Endothelial cell of hepatic sinusoid (primary cell): Measurements from ENCODE around the gene CDIP1.

Experiments used
- in situ Hi-C: cut with HindIII; loops from 2 replicates; pipeline ENCODE4 v1.10.0; 2017; ENCODE audit warnings: low sequenced_read_pairs

The CDIP1 gene

DNA sequence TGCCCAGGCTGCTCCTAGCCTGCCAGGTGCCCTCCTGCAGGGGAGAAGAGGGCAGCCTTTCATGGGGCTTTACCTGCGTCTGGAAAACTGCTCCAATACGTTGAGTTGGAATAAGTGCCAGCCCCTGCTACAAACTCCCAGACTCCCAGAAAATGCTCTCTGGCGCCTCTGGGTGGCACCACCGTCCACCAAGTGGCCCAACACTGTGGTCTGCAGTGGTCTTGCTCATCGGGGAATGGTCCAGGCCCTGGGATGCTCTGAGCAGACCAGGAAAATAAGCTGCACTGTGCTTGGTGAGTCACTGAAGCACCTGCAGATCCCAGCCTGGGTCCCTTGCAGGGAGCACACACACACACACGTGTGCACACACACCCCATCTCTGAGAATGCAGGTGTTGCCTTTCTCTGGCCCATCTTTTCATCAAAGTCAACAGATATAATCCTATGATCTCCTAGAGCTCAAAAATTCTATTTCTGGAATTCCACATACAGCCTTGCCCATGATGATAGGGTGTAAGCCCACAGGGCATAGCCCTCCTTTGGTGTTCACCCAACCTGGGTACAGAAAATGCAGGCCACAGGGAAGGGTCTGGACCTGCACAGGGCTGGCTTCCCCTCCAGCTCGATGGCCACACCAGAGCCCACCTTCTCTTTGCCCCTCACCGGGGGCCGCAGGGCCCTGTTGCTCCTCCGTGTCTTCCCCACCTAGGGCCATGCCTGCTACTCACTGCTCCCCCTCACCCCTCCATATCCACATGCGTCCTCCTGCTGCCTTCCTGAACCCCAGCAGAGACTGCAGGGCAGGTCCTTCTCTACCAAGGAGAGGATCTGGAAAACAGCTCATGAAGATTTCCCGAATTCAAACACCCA, 20.5 kb downstream of the CDIP1 start:
- in situ Hi-C loops: no loop called here

DNA sequence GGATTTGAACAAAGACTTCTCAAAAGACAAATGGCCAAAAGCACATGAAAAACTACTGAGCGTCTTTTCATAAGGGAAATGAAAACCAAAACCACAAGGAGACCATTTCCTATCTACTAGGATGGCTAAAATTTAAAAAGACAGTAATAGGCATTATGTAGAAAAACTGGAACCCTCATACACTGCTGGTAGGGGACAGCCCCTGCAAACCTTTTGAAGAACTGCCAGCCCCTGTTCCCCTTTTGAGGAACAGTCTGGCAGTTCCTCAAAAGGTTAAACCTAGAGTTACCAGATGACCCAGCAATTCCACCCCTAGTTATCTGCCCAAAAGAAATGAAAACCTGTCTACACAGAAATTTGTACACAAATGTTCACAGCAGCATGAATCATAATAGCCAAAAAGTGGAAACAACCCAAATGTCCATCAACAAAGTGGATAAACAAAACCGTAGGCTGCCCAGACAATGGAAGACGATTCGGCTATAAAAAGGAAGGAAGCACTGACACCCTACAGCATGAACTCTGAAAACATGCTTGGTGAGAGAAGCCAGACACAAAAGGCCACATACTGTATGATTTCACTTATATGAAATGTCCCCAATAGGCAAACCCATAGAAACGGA, 22.9 kb downstream of the CDIP1 start:
- in situ Hi-C loops: no loop called here

DNA sequence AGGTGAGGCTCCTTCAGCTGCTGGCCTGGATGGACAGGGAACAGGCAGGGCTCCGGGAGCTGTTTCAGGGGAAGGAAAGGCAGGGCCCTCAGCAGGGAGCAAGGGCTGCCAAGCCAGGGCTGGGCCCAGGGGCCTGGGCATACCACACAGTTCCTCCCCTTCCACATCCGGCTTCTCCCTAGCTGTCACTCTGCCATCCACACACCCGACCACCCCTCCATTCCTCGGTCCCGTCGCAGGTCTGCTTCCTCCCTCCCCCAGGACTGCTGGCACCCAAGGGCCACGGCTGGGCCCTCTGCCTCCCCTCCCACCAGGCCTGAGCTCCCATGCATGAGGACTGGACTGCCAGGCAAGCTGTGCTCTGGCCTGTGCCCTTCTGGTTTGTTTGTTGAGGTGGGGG, 24.0 kb downstream of the CDIP1 start:
- in situ Hi-C loops: no loop called here

DNA sequence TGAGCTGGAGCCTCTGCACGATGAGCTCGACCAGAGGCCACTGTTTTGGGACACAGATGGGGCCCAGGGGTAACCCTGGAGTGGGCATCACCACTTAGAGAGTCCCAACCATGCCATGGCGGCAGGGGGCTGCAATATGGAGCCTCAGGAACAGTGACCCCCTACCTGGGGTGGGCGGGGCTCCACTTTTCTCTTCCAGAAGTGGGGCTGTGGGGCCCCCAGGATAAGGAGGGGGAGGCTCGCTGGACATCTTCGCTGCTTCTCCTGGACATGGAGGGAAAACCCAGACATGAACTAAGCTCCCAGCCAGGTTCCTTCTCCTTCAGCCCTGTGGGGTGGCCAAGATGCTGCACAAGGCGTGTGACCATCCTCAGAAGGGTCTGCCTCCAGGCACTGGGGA, 24.7 kb downstream of the CDIP1 start:
- in situ Hi-C loops: no loop called here

DNA sequence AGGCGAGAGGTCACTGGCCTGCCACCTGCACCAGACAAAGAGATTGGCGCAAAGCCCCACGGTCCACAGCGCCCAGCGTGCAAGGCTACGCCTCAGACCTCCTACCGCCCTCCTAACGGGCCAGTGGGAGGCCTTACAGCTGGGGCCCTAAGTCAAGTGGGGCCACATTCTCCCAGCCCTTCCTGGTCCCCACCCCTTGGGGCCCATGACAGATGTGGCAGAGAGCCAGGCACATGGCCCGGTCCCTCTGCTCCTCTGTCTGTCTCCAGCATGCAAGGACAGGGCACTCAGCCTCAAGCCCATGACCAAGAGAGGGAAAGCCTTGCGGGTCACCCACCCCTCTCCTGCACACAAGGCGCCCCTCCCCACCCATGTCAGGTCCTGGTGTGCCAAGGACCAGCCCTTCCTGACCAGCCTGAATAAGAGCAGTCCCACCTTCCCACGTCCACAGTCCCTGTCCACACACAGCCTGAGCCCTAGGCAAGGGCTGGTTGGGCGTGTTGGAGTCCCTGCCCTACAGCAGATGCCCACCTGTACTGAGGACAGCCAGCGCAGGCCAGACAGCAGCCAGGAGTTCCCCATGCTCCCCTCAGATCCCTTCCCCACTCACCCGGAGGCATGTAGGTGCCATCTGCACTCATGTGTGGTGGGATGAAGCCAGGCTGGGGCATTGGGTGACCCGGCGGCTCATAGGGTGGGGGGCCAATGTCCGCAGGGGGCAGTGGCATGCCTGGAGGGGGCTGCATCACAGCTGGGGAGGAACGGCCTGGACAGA, 25.3 kb downstream of the CDIP1 start:
- in situ Hi-C loops: no loop called here

DNA sequence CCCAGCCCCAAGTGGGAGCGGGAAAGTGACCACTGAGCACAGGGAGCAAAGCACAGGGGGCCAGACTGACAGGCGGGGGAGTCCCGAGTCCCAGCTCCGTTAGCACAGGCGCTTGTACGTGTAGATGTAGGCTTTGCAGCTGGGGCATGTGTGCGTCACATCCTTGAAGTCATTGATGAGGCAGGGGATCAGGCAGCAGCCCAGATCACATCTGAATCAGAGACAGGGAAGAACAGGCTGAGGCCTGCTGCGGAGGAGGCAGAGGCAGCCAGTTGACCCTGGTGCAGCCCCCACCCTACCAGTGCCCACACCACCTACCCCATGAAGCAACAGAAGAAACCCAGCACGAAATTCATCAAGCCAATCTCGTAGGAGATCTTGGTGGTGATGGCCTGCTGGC, 26.1 kb downstream of the CDIP1 start:
- in situ Hi-C loops: no loop called here

DNA sequence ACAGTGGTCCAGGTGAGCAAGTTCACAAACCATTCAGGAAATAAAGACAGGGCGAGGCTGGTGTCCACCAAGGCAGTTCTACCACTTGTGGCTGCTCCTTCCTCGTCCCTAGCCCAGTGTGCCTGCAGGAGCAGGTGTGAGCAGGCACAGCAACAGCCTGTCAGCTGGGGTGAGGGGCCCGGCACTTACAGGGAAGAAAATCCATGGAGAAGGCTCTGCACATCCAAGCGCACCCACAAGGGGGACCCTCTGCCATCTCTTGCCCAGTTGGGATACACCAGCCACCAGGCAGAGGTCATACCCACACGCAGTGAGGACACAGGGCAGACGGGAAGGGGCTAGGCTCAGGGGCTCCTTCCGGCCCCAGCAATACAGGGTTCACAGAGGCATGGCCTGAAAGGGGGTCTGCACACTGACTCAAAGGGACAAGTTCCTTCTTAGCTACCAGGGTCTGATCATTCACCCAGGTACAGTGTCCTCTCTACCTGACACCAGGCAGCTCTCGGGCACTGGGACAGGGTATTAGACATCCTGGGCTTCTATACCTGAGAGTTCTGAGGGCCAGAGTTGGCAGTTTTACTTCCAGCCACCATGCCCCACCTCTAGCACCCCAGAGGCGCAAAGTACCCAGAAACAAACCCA, 27.0 kb downstream of the CDIP1 start:
- in situ Hi-C loops: no loop called here

DNA sequence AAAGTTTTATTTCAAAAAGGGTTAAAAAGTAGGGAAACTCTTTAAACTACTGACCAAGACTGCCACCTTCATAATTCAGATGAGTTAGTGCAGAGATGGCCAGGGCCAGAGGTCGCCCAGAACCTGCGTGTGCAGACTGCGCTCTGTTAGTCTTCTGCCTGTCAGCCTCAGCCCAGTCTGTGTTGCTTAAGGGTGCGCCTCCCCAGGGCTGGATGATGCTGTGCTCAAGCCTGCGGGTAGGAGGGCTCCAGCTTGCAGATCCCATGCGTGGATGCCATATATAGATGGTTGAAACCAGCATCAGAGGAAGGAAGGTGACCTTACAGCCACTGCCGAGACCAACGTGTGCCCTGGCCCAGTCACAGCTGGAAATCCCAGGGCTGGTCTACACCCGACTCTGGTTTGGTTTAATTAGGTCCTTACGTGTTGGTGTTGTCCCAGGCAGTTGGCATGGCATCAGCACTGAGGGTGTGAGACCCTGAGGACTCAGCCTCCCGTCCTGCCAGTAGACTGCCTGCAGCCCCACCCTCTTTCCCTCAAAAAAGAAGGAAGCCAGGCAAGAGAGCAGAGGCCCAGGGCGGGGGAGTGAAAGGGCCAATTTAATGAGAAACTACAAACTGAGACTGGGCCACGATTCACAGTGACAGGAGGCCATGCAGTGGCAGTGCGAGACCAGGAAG, 27.7 kb downstream of the CDIP1 start:
- in situ Hi-C loops: no loop called here

DNA sequence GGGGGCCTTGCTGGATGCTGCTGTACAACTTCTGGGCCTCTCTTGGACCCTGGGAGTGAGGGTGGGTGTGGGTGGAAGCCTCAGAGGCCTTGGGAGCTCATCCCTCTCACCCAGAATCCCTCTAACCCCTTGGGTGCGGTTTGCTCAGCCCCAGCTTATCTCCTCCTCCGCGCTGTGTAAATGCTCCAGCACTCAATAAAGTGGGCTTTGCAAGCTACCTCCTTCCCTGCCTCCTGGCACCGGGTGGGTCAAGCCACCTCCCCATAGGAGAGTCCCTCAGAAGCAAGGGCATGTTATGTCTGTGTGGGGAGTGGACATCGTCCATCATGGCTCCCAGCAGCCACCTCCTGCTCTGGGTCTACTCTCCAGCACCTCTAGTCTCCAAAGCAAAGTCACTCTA, 28.4 kb downstream of the CDIP1 start:
- in situ Hi-C loops: no loop called here

DNA sequence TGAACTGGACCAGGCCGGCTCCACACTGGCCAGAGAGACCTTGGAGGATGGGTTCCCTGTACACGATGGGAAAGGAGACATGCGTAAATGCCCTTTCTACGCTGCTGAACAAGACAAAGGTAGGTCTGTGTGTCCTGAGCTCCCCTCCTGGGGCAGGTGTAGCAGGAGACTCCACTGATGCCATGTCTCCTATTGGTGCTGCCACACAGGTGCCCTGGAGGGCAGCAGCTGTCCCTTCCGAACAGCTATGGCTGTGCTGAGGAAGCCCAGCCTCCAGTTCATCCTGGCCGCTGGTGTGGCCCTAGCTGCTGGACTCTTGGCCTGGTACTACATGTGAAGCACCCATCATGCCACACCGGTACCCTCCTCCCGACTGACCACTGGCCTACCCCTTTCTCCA, 29.2 kb downstream of the CDIP1 start:
- in situ Hi-C loops: loop anchor here (5.0 kb wide), 1 partner anchor 63 kb away; no protein-coding TSS in a partner anchor

DNA sequence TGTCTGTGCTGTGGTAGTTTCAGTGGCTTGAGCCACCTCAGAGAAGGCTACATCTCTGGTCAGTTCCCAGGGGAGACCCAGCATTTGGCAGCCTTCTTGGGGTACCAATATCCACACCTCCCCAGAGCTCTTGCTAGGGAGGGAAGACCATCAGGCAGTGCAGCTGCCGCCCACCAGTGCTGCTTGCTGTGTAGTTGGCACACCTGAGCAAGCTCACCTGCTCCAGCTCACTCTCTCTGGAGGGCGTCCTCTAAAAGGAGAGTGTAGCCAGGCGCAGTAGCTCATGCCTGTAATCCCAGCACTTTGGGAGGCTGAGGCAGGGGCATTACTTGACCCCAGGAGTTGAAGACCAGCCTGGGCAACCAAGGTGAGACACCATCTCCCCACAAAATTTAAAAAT, 29.8 kb downstream of the CDIP1 start:
- in situ Hi-C loops: loop anchor here (5.0 kb wide), 1 partner anchor 63 kb away; no protein-coding TSS in a partner anchor

DNA sequence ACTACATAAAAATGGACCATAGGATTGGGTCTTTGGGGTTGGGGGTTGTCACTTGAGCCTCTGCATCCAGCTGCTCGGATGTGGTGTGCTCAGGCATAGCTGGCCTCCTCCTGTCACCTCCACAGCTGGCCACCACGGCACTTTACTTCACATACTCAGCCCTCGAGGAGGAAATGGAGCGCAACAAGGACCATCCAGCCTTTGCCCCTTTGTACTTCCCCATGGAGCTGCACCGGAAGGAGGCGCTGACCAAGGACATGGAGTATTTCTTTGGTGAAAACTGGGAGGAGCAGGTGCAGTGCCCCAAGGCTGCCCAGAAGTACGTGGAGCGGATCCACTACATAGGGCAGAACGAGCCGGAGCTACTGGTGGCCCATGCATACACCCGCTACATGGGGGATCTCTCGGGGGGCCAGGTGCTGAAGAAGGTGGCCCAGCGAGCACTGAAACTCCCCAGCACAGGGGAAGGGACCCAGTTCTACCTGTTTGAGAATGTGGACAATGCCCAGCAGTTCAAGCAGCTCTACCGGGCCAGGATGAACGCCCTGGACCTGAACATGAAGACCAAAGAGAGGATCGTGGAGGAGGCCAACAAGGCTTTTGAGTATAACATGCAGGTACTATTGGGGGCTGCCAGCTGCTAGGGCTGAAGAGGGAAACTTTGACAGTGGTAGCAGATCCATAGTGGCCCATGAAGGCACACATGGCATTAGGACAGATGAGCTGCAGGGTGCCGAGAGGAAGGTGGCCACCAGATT, 30.8 kb downstream of the CDIP1 start:
- in situ Hi-C loops: loop anchor here (5.0 kb wide), 1 partner anchor 65 kb away; no protein-coding TSS in a partner anchor

DNA sequence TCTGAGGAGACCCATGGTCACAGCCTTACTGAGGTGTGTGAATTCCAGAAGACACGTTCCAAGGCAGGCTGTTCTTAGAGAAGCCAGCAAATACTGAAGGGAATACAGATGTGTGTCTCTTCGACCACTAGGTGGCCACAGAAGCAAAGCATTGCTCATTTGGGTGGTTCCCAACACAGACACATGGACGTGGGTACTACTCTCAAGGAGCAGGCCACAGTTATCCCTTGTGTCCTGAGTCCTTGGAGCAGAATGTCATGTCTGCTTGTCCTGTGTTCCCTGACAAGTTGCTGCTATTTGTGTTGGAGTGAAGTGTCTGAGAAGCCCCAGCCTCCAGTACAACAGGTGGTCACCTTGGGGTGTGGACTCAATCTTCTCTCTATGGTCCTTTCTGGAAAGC, 32.1 kb downstream of the CDIP1 start:
- in situ Hi-C loops: loop anchor here (5.0 kb wide), 1 partner anchor 66 kb away; no protein-coding TSS in a partner anchor

DNA sequence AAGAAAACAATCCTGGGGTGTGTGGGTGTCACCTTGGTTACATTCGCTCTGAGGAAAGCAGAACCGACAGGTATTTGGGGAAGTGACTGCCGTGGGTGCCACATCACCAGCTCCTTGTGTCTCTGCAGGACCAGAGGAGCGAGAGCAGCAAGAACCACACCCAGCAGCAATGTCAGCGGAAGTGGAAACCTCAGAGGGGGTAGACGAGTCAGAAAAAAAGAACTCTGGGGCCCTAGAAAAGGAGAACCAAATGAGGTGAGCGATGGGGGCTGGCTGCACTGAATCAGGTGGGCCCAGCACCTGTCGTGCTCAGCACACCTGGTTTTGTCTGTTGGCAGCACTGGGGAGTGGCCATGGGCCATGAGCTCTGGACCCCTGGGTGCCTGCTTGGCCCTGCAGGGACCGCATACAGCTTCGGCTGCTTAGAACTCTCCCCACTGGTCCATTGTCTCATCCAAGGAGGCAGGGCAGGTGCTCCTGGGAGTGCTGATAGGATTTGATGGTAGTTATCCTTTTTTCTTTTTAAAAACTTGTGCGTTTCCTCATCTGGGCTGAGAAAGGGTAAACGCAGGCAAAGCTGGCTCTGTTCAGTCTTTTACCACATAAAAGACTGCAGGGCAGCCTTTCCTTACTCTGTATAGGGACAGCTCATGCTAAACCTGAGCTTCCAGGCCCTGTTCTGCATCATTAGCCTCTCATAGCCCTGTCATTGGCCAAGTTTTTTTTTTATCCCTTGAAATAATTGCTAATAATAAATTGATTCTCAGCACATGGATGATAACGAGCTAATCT, 33.0 kb downstream of the CDIP1 start:
- in situ Hi-C loops: loop anchor here (5.0 kb wide), 1 partner anchor 67 kb away; no protein-coding TSS in a partner anchor

DNA sequence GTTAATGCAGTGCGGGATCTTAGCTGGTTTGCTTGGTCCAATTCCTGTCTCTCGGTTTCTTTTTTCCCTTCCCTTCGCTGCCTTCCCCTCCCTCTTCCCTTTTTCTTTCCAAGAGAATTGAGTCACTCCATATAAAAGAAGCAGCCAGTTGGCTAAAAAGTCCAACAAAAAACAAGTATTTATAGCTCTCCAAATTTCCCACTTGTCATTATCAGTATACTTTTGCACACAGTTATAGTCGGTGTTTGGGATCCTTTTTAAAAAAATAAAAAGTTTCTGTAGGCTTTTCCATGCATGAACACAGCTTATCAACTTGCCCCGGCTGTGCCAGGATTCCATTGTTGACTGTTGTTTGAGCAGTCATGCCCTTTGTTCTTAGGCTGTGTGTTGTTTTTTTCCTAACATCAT, 37.5 kb downstream of the CDIP1 start:
- in situ Hi-C loops: no loop called here

DNA sequence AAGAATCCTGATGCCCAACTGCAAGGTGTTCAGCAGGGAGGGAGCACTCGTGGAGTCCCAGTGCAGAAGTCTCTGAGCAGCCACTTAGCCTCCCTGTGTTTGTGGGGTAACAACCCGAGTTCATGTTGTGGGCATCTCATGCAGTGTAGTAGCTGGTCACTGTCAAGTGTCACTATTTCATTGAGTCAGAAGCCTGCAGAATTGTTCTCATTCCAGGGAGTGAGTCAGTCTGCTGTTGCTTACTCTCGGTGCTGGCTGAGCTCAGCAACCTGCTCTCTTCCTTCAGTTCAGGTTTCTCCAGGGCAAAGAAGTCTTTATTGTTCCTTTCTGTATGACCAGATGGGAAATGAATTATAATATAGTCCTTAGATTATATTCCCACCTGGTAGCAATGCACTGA, 38.3 kb downstream of the CDIP1 start:
- in situ Hi-C loops: no loop called here

DNA sequence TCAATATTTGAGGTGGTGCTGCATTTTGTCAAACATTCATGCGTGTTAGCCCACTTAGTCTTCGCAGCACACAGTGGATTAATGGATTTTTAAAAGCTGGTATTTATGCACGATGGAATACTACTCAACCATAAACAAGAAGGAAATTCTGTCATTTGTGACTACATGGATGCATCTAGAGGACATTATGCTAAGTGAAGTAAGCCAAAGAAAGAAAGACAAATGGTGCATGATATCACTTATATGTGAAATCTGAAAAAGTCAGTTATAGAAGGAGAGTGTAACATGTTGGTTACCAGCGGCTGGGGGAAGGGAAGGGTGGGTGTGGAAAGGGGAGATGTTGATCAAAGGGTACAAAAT, 39.4 kb downstream of the CDIP1 start:
- in situ Hi-C loops: no loop called here

DNA sequence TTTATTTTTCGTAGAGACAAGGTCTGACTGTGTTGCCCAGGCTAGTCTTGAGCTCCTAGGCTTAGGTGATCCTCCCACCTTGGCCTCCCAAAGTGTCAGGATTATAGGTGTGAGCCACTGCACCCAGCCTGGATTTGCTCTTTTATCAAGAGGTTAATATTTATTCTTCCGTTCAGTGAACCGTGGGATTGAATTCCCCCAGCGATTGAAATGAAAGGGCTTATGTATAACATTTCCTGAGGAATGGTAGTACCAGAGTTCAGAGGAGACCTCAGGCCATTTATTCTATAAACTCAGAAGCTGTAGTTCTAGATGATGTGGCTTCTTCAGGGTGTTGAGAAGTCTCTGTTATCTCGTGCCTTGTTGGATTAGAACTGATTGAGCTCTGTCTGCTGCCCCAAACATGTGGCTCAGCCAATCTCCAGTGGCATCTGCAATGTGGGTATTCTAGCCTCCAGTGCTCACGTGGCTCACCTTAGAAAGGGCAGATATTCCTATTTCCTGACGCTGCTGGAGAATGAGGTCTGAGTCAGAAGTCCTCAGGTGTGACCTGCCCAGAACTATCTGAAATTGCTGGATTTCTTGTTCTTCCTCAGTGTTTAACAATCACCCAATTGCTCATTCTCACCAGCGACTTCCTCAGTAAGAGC, 39.9 kb downstream of the CDIP1 start:
- in situ Hi-C loops: no loop called here
